ENCODE measurements around the gene NFS1. TPM values are rescaled to one million over a fixed set of nuclear protein-coding genes. Genes with fewer than 3 reads are reported as not detected.

NFS1 gene
- total RNA-seq, 1 donor from 2014 or later, result 26.0 TPM

GRCh38 chr20:35735826-35736470, 36.8 kb upstream of the NFS1 start:
- H3K4me1 Mint-ChIP-seq (ENCODE audit: unreplicated experiment), result peaks cover 55% of the 10 kb centered on the region
- H3K4me3 Mint-ChIP-seq (ENCODE audit: unreplicated experiment), result no peak overlapping the region

GRCh38 chr20:35734777-35735649, 35.9 kb upstream of the NFS1 start:
- Mint-ChIP-seq H3K4me3 (ENCODE audit: unreplicated experiment) (no peak overlapping the region), H3K27ac (ENCODE audit: unreplicated experiment) (no peak overlapping the region), H3K9me3 (ENCODE audit: unreplicated experiment) (no peaks in the 10 kb centered on the region), H3K36me3 (ENCODE audit: unreplicated experiment) (peaks cover 60% of the 10 kb centered on the region), H3K27me3 (ENCODE audit: unreplicated experiment) (no peaks in the 10 kb centered on the region), H3K4me1 (ENCODE audit: unreplicated experiment) (peaks cover 55% of the 10 kb centered on the region)
- TF ChIP-seq, protein P1, sequence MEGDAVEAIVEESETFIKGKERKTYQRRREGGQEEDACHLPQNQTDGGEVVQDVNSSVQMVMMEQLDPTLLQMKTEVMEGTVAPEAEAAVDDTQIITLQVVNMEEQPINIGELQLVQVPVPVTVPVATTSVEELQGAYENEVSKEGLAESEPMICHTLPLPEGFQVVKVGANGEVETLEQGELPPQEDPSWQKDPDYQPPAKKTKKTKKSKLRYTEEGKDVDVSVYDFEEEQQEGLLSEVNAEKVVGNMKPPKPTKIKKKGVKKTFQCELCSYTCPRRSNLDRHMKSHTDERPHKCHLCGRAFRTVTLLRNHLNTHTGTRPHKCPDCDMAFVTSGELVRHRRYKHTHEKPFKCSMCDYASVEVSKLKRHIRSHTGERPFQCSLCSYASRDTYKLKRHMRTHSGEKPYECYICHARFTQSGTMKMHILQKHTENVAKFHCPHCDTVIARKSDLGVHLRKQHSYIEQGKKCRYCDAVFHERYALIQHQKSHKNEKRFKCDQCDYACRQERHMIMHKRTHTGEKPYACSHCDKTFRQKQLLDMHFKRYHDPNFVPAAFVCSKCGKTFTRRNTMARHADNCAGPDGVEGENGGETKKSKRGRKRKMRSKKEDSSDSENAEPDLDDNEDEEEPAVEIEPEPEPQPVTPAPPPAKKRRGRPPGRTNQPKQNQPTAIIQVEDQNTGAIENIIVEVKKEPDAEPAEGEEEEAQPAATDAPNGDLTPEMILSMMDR (IDR thresholded peaks at IDR 0.05), result no peak
- DNase-seq (ENCODE audit: extremely low spot score, unreplicated experiment), result no peak

More at GRCh38 chr20:35735826-35736470, 36.8 kb upstream of the NFS1 start:
- H3K27ac Mint-ChIP-seq (ENCODE audit: unreplicated experiment), result no peak overlapping the region
- TF ChIP-seq, protein P1 (IDR thresholded peaks at IDR 0.05), result no peak
- no peaks in the 10 kb centered on the region for H3K27me3 Mint-ChIP-seq (ENCODE audit: unreplicated experiment)
- DNase-seq (ENCODE audit: extremely low spot score, unreplicated experiment), result no peak
- H3K9me3 Mint-ChIP-seq (ENCODE audit: unreplicated experiment), result no peaks in the 10 kb centered on the region
- H3K36me3 Mint-ChIP-seq (ENCODE audit: unreplicated experiment), result peaks cover 58% of the 10 kb centered on the region

DNA sequence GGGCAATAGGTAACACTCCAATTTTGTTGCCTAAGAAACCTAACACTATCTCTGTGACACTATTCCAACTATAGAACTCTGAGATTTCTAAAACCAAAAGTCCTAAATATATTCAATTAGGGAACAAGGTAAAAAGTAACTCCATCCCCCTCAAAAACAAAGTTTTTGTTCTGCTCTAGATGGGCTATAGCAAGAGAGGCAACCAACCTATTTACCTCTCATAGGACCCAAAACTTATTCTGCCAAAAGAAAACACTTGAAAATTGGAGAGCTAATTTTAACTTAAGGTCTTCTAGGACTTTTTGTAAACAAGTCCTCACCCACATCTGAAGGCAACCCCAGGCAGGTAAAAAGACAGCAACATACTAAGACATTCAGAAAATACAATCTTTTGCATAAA, 35.2 kb upstream of the NFS1 start:
- Mint-ChIP-seq H3K4me3 (ENCODE audit: unreplicated experiment) (no peak overlapping the region), H3K36me3 (ENCODE audit: unreplicated experiment) (peaks cover 55% of the 10 kb centered on the region), H3K27ac (ENCODE audit: unreplicated experiment) (peak overlapping the region; percentile 16)

DNA sequence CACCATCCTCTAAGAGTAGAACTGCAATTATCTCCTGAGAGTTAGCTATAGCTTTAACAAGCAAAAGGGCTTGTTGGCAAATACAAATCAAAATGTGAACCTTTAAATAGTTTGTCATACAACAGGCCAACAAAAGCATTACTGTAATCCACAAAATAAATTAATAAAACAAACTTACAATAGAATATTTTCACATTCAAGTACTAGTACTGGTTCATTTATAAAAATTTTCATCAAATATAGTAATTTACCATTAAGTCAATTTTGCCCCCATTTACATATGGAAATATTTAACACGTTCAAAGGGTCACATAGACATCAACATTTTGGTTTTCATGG, 33.5 kb upstream of the NFS1 start:
- no peak overlapping the region for H3K27ac Mint-ChIP-seq (ENCODE audit: unreplicated experiment)

More for the DNA sequence above, 35.2 kb upstream of the NFS1 start:
- TF ChIP-seq, protein P1 (IDR thresholded peaks at IDR 0.05), result no peak
- H3K27me3 Mint-ChIP-seq (ENCODE audit: unreplicated experiment), result no peaks in the 10 kb centered on the region
- H3K9me3 Mint-ChIP-seq (ENCODE audit: unreplicated experiment), result no peaks in the 10 kb centered on the region
- DNase-seq (ENCODE audit: extremely low spot score, unreplicated experiment), result no peak
- peaks cover 50% of the 10 kb centered on the region for H3K4me1 Mint-ChIP-seq (ENCODE audit: unreplicated experiment)

More for the DNA sequence above, 33.5 kb upstream of the NFS1 start:
- H3K4me3 Mint-ChIP-seq (ENCODE audit: unreplicated experiment), result no peak overlapping the region
- no peaks in the 10 kb centered on the region for H3K27me3 Mint-ChIP-seq (ENCODE audit: unreplicated experiment)
- H3K9me3 Mint-ChIP-seq (ENCODE audit: unreplicated experiment), result no peaks in the 10 kb centered on the region
- H3K36me3 Mint-ChIP-seq (ENCODE audit: unreplicated experiment), result peaks cover 44% of the 10 kb centered on the region
- TF ChIP-seq, protein P1 (IDR thresholded peaks at IDR 0.05), result no peak
- H3K4me1 Mint-ChIP-seq (ENCODE audit: unreplicated experiment), result peaks cover 40% of the 10 kb centered on the region
- DNase-seq (ENCODE audit: extremely low spot score, unreplicated experiment), result no peak

All from osteocyte (in vitro differentiated cells).